ENCODE measurements around the gene OR2AG2. TPM values are rescaled to one million over a fixed set of nuclear protein-coding genes. Genes with fewer than 3 reads are reported as not detected.

Gene OR2AG2
- total and polyA plus RNA-seq, 12 donors = not detected

GRCh38 chr11:6782720-6783119 is 10.9 kb upstream of the OR2AG2 start, which contains the start of gene OR2AG1:
Gene OR2AG1 (plus strand): TSS chr11:6783020. CDS start chr11:6785038, 2,018 bp downstream.
- H3K4me1 ChIP-seq = no peaks in the 10 kb centered on the region
- no peaks in the 10 kb centered on the region for H3K36me3 ChIP-seq
- no peak for TF ChIP-seq CTCF (IDR thresholded peaks at IDR 0.05)
- DNase-seq (no peak), ATAC-seq (no peak)
- H3K27me3 ChIP-seq = no peaks in the 10 kb centered on the region
- no peaks in the 10 kb centered on the region for H3K9me3 ChIP-seq
- H3K4me3 ChIP-seq = no peak within 1 kb of the TSS
- no peak within 1 kb of the TSS for H3K27ac ChIP-seq
- intact Hi-C loops (cut with DNase I) = no loop called here
- 51 to 63% methylated on average over 2 of the region's 2 CpGs for WGBS, 2 donors

- Histone ChIP-seq H3K27me3 (peaks cover 0 to 5% (median 0%) of the 10 kb centered on the region in 7 donors), H3K9me3 (peaks cover 0 to 5% (median 0%) of the 10 kb centered on the region in 11 donors), H3K27ac (no peak overlapping the region), H3K4me3 (no peak overlapping the region), H3K36me3 (no peaks in the 10 kb centered on the region), H3K4me1 (no peaks in the 10 kb centered on the region)
- DNase-seq = no peak
- no peak for ATAC-seq
- intact Hi-C loops (cut with DNase I) = no loop called here
- no peak for TF ChIP-seq CTCF (IDR thresholded peaks at IDR 0.05)
These were observed 9.1 kb upstream of the OR2AG2 start for GRCh38 chr11:6780829-6781228.

- Histone ChIP-seq H3K27ac (no peak overlapping the region), H3K36me3 (no peaks in the 10 kb centered on the region), H3K4me1 (no peaks in the 10 kb centered on the region), H3K27me3 (peaks cover 0 to 5% (median 0%) of the 10 kb centered on the region in 7 donors), H3K9me3 (peaks cover 0 to 5% (median 0%) of the 10 kb centered on the region in 11 donors), H3K4me3 (no peak overlapping the region)
- no peak for DNase-seq
- no peak for ATAC-seq
- TF ChIP-seq CTCF (IDR thresholded peaks at IDR 0.05) = no peak
- intact Hi-C loops (cut with DNase I) = no loop called here
These were observed 6.7 kb upstream of the OR2AG2 start for GRCh38 chr11:6778518-6778917.

GRCh38 chr11:6757373-6757967 is 14.3 kb downstream of the OR2AG2 start:
- TF ChIP-seq CTCF (IDR thresholded peaks at IDR 0.05) = peak in 8 of 9 donors; percentile 29 to 83 (median 70)
- Histone ChIP-seq H3K36me3 (no peaks in the 10 kb centered on the region), H3K27ac (no peak overlapping the region), H3K9me3 (peaks cover 0 to under 1% (median 0%) of the 10 kb centered on the region in 11 donors), H3K4me1 (no peaks in the 10 kb centered on the region), H3K27me3 (no peaks in the 10 kb centered on the region), H3K4me3 (no peak overlapping the region)
- intact Hi-C loops (cut with DNase I) = loop anchor here in 8 of 10 donors (2.0 to 10.0 kb wide), 6 partner anchors 19 to 227 kb away; no protein-coding TSS in a partner anchor
- 47 to 49% methylated on average over 2 of the region's 2 CpGs for WGBS, 2 donors
- DNase-seq (peak; percentile 11 to 53), ATAC-seq (peak in 7 of 8 donors; percentile 64 to 89 (median 81))
